ENCODE data around the gene OR5AS1. TPM values are rescaled to one million over a fixed set of nuclear protein-coding genes. Genes with fewer than 3 reads are reported as not detected.
"Not testable (repeated sequence)": the region's sequence is repeated elsewhere in the genome, so short reads cannot be mapped to it uniquely, and the experiment has no call there.

The OR5AS1 gene
- polyA plus RNA-seq = not detected

GRCh38 chr11:56027354-56027753, at the start of gene OR5AS1:
OR5AS1 (plus strand) TSS chr11:56027654; CDS start chr11:56030419, 2,765 bp downstream.
- H3K9me3 Mint-ChIP-seq = peaks cover 0 to 42% (median 28%) of the 10 kb centered on the region in 6 donors
- no peak within 1 kb of the TSS for H3K27ac Mint-ChIP-seq
- no peaks in the 10 kb centered on the region for H3K4me1 Mint-ChIP-seq
- peaks cover 0 to 4% (median 0%) of the 10 kb centered on the region in 3 donors for H3K27me3 Mint-ChIP-seq (ENCODE audit: low read depth in 3 of 3)
- no peak for DNase-seq
- no peaks in the 10 kb centered on the region for H3K36me3 Mint-ChIP-seq
- H3K4me3 Mint-ChIP-seq = no peak within 1 kb of the TSS

- no peaks in the 10 kb centered on the region for H3K4me1 Mint-ChIP-seq
Observed at GRCh38 chr11:55994525-55994924, 32.9 kb upstream of the OR5AS1 start, which contains the start of gene OR5F1. OR5F1 (minus strand) TSS chr11:55994625; CDS start chr11:55994625, 0 bp downstream.

GRCh38 chr11:56010716-56011115, 16.7 kb upstream of the OR5AS1 start:
- H3K27ac Mint-ChIP-seq = no peak overlapping the region
- no peaks in the 10 kb centered on the region for H3K27me3 Mint-ChIP-seq (ENCODE audit: low read depth in 3 of 3)
- DNase-seq = no peak

More at GRCh38 chr11:55994525-55994924, 32.9 kb upstream of the OR5AS1 start, which contains the start of gene OR5F1:
- no peak within 1 kb of the TSS for H3K27ac Mint-ChIP-seq
- H3K27me3 Mint-ChIP-seq (ENCODE audit: low read depth in 3 of 3) = peaks cover 0 to 2% (median 0%) of the 10 kb centered on the region in 3 donors
- no peak for DNase-seq
- H3K36me3 Mint-ChIP-seq = no peaks in the 10 kb centered on the region
- no peak within 1 kb of the TSS for H3K4me3 Mint-ChIP-seq
- peaks cover 11 to 36% (median 26%) of the 10 kb centered on the region in 6 donors for H3K9me3 Mint-ChIP-seq

GRCh38 chr11:56013805-56014204, 13.6 kb upstream of the OR5AS1 start:
- Mint-ChIP-seq H3K27me3 (ENCODE audit: low read depth in 3 of 3) (no peaks in the 10 kb centered on the region), H3K4me3 (no peak overlapping the region), H3K9me3 (peaks cover 15 to 53% (median 35%) of the 10 kb centered on the region in 6 donors), H3K36me3 (peaks cover 0 to 4% (median 0%) of the 10 kb centered on the region in 3 donors), H3K27ac (no peak overlapping the region), H3K4me1 (no peaks in the 10 kb centered on the region)
- no peak for DNase-seq

More at GRCh38 chr11:56010716-56011115, 16.7 kb upstream of the OR5AS1 start:
- no peak overlapping the region for H3K4me3 Mint-ChIP-seq
- peaks cover 5 to 53% (median 32%) of the 10 kb centered on the region in 6 donors for H3K9me3 Mint-ChIP-seq
- H3K4me1 Mint-ChIP-seq = no peaks in the 10 kb centered on the region
- H3K36me3 Mint-ChIP-seq = no peaks in the 10 kb centered on the region

GRCh38 chr11:56045538-56045937, 18.1 kb downstream of the OR5AS1 start:
- peaks cover 11 to 57% (median 22%) of the 10 kb centered on the region in 6 donors for H3K9me3 Mint-ChIP-seq
- no peak for DNase-seq
- no peaks in the 10 kb centered on the region for H3K36me3 Mint-ChIP-seq
- H3K4me1 Mint-ChIP-seq = no peaks in the 10 kb centered on the region
- no peaks in the 10 kb centered on the region for H3K27me3 Mint-ChIP-seq (ENCODE audit: low read depth in 3 of 3)
- H3K4me3 Mint-ChIP-seq = no peak overlapping the region
- no peak overlapping the region for H3K27ac Mint-ChIP-seq

- Mint-ChIP-seq H3K4me3 (no peak overlapping the region), H3K36me3 (no peaks in the 10 kb centered on the region), H3K27me3 (ENCODE audit: low read depth in 3 of 3) (no peaks in the 10 kb centered on the region), H3K27ac (no peak overlapping the region), H3K4me1 (no peaks in the 10 kb centered on the region), H3K9me3 (peaks cover 4 to 45% (median 22%) of the 10 kb centered on the region in 6 donors)
- DNase-seq = no peak
Observed at GRCh38 chr11:56048480-56048879, 21.0 kb downstream of the OR5AS1 start.

- Mint-ChIP-seq H3K9me3 (peaks cover 6 to 43% (median 22%) of the 10 kb centered on the region in 6 donors), H3K36me3 (no peaks in the 10 kb centered on the region), H3K4me3 (no peak overlapping the region), H3K4me1 (no peaks in the 10 kb centered on the region), H3K27ac (no peak overlapping the region), H3K27me3 (ENCODE audit: low read depth in 3 of 3) (no peaks in the 10 kb centered on the region)
- DNase-seq = no peak
Observed at GRCh38 chr11:56049487-56049886, 22.0 kb downstream of the OR5AS1 start.

GRCh38 chr11:56056366-56056765, 28.9 kb downstream of the OR5AS1 start:
- H3K4me3 Mint-ChIP-seq; H3K27ac Mint-ChIP-seq; H3K27me3 Mint-ChIP-seq (ENCODE audit: low read depth in 3 of 3); H3K4me1 Mint-ChIP-seq; H3K36me3 Mint-ChIP-seq; DNase-seq: not testable (repeated sequence)
- H3K9me3 Mint-ChIP-seq = peaks cover 22 to 70% (median 38%) of the 10 kb centered on the region in 6 donors

GRCh38 chr11:56057661-56058237, 30.3 kb downstream of the OR5AS1 start:
- H3K27me3 Mint-ChIP-seq (ENCODE audit: low read depth in 3 of 3); H3K27ac Mint-ChIP-seq; H3K4me3 Mint-ChIP-seq; H3K36me3 Mint-ChIP-seq; H3K4me1 Mint-ChIP-seq; DNase-seq: not testable (repeated sequence)
- peaks cover 17 to 64% (median 35%) of the 10 kb centered on the region in 6 donors for H3K9me3 Mint-ChIP-seq

GRCh38 chr11:56058260-56058780, 30.9 kb downstream of the OR5AS1 start:
- H3K27me3 Mint-ChIP-seq (ENCODE audit: low read depth in 3 of 3); H3K27ac Mint-ChIP-seq; H3K36me3 Mint-ChIP-seq; H3K4me1 Mint-ChIP-seq; DNase-seq; H3K4me3 Mint-ChIP-seq: not testable (repeated sequence)
- H3K9me3 Mint-ChIP-seq = peaks cover 17 to 64% (median 35%) of the 10 kb centered on the region in 6 donors

- Mint-ChIP-seq H3K27me3 (ENCODE audit: low read depth in 3 of 3) (no peaks in the 10 kb centered on the region), H3K9me3 (peaks cover 1 to 41% (median 26%) of the 10 kb centered on the region in 6 donors), H3K4me1 (no peaks in the 10 kb centered on the region), H3K36me3 (peaks cover 0 to 3% (median 0%) of the 10 kb centered on the region in 3 donors), H3K4me3 (no peak overlapping the region), H3K27ac (no peak overlapping the region)
- DNase-seq = no peak
Observed at GRCh38 chr11:56066980-56067379, 39.5 kb downstream of the OR5AS1 start.

Other genes with a start within 250 kb of the OR5AS1 start
- not detected for gene OR5D14, start 232.1 kb upstream of the OR5AS1 start, polyA plus RNA-seq
- not detected for gene OR5L1, start 216.3 kb upstream of the OR5AS1 start, polyA plus RNA-seq
- gene OR5D18, start 208.0 kb upstream of the OR5AS1 start, polyA plus RNA-seq = not detected
- gene OR5L2, start 200.4 kb upstream of the OR5AS1 start, polyA plus RNA-seq = not detected
- gene OR5D16, start 188.9 kb upstream of the OR5AS1 start, polyA plus RNA-seq = not detected
- gene TRIM51, start 144.4 kb upstream of the OR5AS1 start, polyA plus RNA-seq = not detected
- gene OR5W2, start 113.1 kb upstream of the OR5AS1 start, polyA plus RNA-seq = not detected
- not detected for gene OR5I1, start 91.3 kb upstream of the OR5AS1 start, polyA plus RNA-seq
- gene OR10AG1, start 57.7 kb upstream of the OR5AS1 start, polyA plus RNA-seq = not detected
- not detected for gene OR5F1, start 33.0 kb upstream of the OR5AS1 start, polyA plus RNA-seq
- not detected for gene OR8I2, start 65.7 kb downstream of the OR5AS1 start, polyA plus RNA-seq
- gene OR8H2, start 76.0 kb downstream of the OR5AS1 start, polyA plus RNA-seq = not detected
- not detected for gene OR8H3, start 94.7 kb downstream of the OR5AS1 start, polyA plus RNA-seq
- gene OR8J3, start 112.5 kb downstream of the OR5AS1 start, polyA plus RNA-seq = not detected
- gene OR8K5, start 132.7 kb downstream of the OR5AS1 start, polyA plus RNA-seq = not detected
- not detected for gene OR5J2, start 149.0 kb downstream of the OR5AS1 start, polyA plus RNA-seq
- not detected for gene OR5T2, start 206.6 kb downstream of the OR5AS1 start, polyA plus RNA-seq
- not detected for gene OR5T3, start 224.6 kb downstream of the OR5AS1 start, polyA plus RNA-seq
- gene OR5T1, start 246.5 kb downstream of the OR5AS1 start, polyA plus RNA-seq = not detected

Measured in immature natural killer cell (primary cell).